H9 (cell line): ENCODE measurements around the gene TACR2. TPM values are rescaled to one million over a fixed set of nuclear protein-coding genes. Genes with fewer than 3 reads are reported as not detected.

Experiments
- DNase-seq: peaks from one replicate; pipeline ENCODE4 v3.0.0-alpha.2; 2017
- H2AFZ ChIP-seq: one replicate; pipeline ENCODE4 v1.6.1; 2013; ENCODE audit warnings: mild to moderate bottlenecking, low read length, control low read depth, moderate library complexity
- H2AK5ac ChIP-seq: 2 replicates; pipeline ENCODE4 v1.6.1; 2013; ENCODE audit warnings: low read length, control low read depth, mixed read lengths; ENCODE audit not compliant: insufficient read length
- H2BK120ac ChIP-seq: one replicate; pipeline ENCODE4 v1.6.1; 2013; ENCODE audit warnings: low read depth, mild to moderate bottlenecking, low read length, control low read depth, inconsistent platforms; ENCODE audit not compliant: poor library complexity, severe bottlenecking
- H2BK12ac ChIP-seq: 2 replicates; pipeline ENCODE4 v1.6.1; 2013; ENCODE audit warnings: low read length, control low read depth, mixed read lengths, low read depth; ENCODE audit not compliant: insufficient read length
- H2BK15ac ChIP-seq: 2 replicates; pipeline ENCODE4 v1.6.1; 2013; ENCODE audit warnings: low read depth, low read length, control low read depth
- H2BK20ac ChIP-seq: one replicate; pipeline ENCODE4 v1.6.1; 2013; ENCODE audit warnings: low read depth, mild to moderate bottlenecking, low read length, control low read depth, inconsistent platforms; ENCODE audit not compliant: poor library complexity, severe bottlenecking
- H2BK5ac ChIP-seq: 2 replicates; pipeline ENCODE4 v1.6.1; 2013; ENCODE audit warnings: low read length, control low read depth, mixed read lengths; ENCODE audit not compliant: insufficient read length
- H3K14ac ChIP-seq: 2 replicates; pipeline ENCODE4 v1.6.1; 2013; ENCODE audit warnings: low read length, control low read depth; ENCODE audit not compliant: insufficient read depth
- H3K18ac ChIP-seq: 2 replicates; pipeline ENCODE4 v1.6.1; 2013; ENCODE audit warnings: low read depth, mild to moderate bottlenecking, mixed read lengths, low read length, control low read depth; ENCODE audit not compliant: insufficient read length
- H3K23ac ChIP-seq: 2 replicates; pipeline ENCODE4 v1.6.1; 2013; ENCODE audit warnings: low read length, control low read depth, mixed read lengths, low read depth; ENCODE audit not compliant: insufficient read length
- H3K23me2 ChIP-seq: 2 replicates; pipeline ENCODE4 v1.6.1; 2013; ENCODE audit warnings: low read depth, mild to moderate bottlenecking, mixed read lengths, low read length, control low read depth; ENCODE audit not compliant: insufficient read length, poor library complexity, severe bottlenecking
- H3K27ac ChIP-seq: 2 replicates; pipeline ENCODE4 v1.5.1; 2013; ENCODE audit warnings: low read length, control low read depth, mixed read lengths, low read depth; ENCODE audit not compliant: insufficient read length
- H3K27me3 ChIP-seq: 2 replicates; pipeline ENCODE4 v1.6.1; 2013; ENCODE audit warnings: low read length, control low read depth, inconsistent platforms; ENCODE audit not compliant: insufficient read depth
- H3K4ac ChIP-seq: 2 replicates; pipeline ENCODE4 v1.6.1; 2013; ENCODE audit warnings: low read depth, mild to moderate bottlenecking, control low read depth, inconsistent platforms, low read length, moderate library complexity
- H3K4me1 ChIP-seq: 2 replicates; pipeline ENCODE4 v1.6.1; 2013; ENCODE audit warnings: low read length, control low read depth, inconsistent platforms; ENCODE audit not compliant: insufficient read depth
- H3K4me2 ChIP-seq: 2 replicates; pipeline ENCODE4 v1.6.1; 2013; ENCODE audit warnings: low read length, control low read depth, mixed read lengths; ENCODE audit not compliant: insufficient read length, insufficient read depth
- H3K56ac ChIP-seq: 2 replicates; pipeline ENCODE4 v1.6.1; 2013; ENCODE audit warnings: low read depth, mild to moderate bottlenecking, mixed read lengths, low read length, control low read depth; ENCODE audit not compliant: insufficient read length
- H3K79me1 ChIP-seq: 2 replicates; pipeline ENCODE4 v1.6.1; 2013; ENCODE audit warnings: low read depth, mild to moderate bottlenecking, moderate library complexity, low read length, control low read depth, inconsistent platforms; ENCODE audit not compliant: insufficient read depth, poor library complexity, severe bottlenecking
- H3K79me2 ChIP-seq: 2 replicates; pipeline ENCODE4 v1.6.1; 2013; ENCODE audit warnings: low read length, control low read depth, inconsistent platforms; ENCODE audit not compliant: insufficient read depth
- H3K9ac ChIP-seq: 2 replicates; pipeline ENCODE4 v1.6.1; 2013; ENCODE audit warnings: low read length, control low read depth, mixed read lengths; ENCODE audit not compliant: insufficient read length; ENCODE audit errors: extremely low read depth
- H3K9me3 ChIP-seq: one replicate; pipeline ENCODE4 v1.6.1; 2013; ENCODE audit warnings: low read depth, low read length, inconsistent platforms; ENCODE audit not compliant: control insufficient read depth
- H3T11ph ChIP-seq: one replicate; pipeline ENCODE4 v1.6.1; 2013; ENCODE audit warnings: mild to moderate bottlenecking, low read length, control low read depth, inconsistent platforms
- H4K20me1 ChIP-seq: one replicate; pipeline ENCODE4 v1.6.1; 2013; ENCODE audit not compliant: control insufficient read depth, insufficient read length, insufficient read depth
- H4K5ac ChIP-seq: 2 replicates; pipeline ENCODE4 v1.6.1; 2013; ENCODE audit warnings: low read depth, mild to moderate bottlenecking, mixed read lengths, low read length, control low read depth; ENCODE audit not compliant: insufficient read length
- H4K8ac ChIP-seq: replicated peaks from 2 replicates; pipeline ENCODE4 v1.6.1; 2013; ENCODE audit warnings: low read length, control low read depth, mixed read lengths, low read depth; ENCODE audit not compliant: insufficient read length
- H4K91ac ChIP-seq: 2 replicates; pipeline ENCODE4 v1.6.1; 2013; ENCODE audit warnings: low read depth, mild to moderate bottlenecking, moderate library complexity, mixed read lengths, low read length, control low read depth; ENCODE audit not compliant: insufficient read length
- H3K27ac Mint-ChIP-seq, 3 experiments: 2 replicates in 2 of 3; 3 replicates in 1 of 3; pipeline ENCODE4 v1.8.0; 2020 to 2021; ENCODE audit warnings: mixed read lengths in 3 of 3, mild to moderate bottlenecking in 1 of 3, moderate library complexity in 1 of 3
- H3K27me3 Mint-ChIP-seq: 2 replicates; pipeline ENCODE4 v1.8.0; 2021; ENCODE audit warnings: low read depth, mild to moderate bottlenecking, moderate library complexity, mixed read lengths
- H3K36me3 Mint-ChIP-seq, 3 experiments: 2 replicates in 2 of 3; 3 replicates in 1 of 3; pipeline ENCODE4 v1.8.0; 2020 to 2021; ENCODE audit warnings: low read depth in 3 of 3, mixed read lengths in 3 of 3; ENCODE audit not compliant: insufficient read depth in 1 of 3
- H3K4me1 Mint-ChIP-seq, 2 experiments: 2 replicates each; pipeline ENCODE4 v1.8.0; 2020; ENCODE audit warnings: mixed read lengths in 2 of 2
- H3K4me3 Mint-ChIP-seq, 2 experiments: 2 replicates in 1 of 2; 3 replicates in 1 of 2; pipeline ENCODE4 v1.8.0; 2020 to 2021; ENCODE audit warnings: mild to moderate bottlenecking in 2 of 2, mixed read lengths in 2 of 2, moderate library complexity in 1 of 2
- H3K9me3 Mint-ChIP-seq, 2 experiments: 2 replicates in 1 of 2; 3 replicates in 1 of 2; pipeline ENCODE4 v1.8.0; 2020; ENCODE audit warnings: mild to moderate bottlenecking in 2 of 2, mixed read lengths in 2 of 2, moderate library complexity in 1 of 2
- CTCF ChIP-seq: fragments of 200-600 bp; sonication (generic); conservative IDR thresholded peaks from 3 replicates; pipeline ENCODE4 v1.8.0; 2021; ENCODE audit warnings: antibody characterized with exemption, mild to moderate bottlenecking
- WGBS: extraction: QIAGEN DNeasy Blood & Tissue Kit; methylation state at CpG from one replicate; pipeline ENCODE4 v1.1.7; 2013; ENCODE audit warnings: missing lambda C conversion rate, low lambda C conversion rate, mixed read lengths; ENCODE audit not compliant: insufficient read length; ENCODE audit errors: extremely low coverage; 5-methylcytosine and 5-hydroxymethylcytosine counted together
- total RNA-seq: library from RNA; stranded (reverse); gene quantifications from 2 replicates; pipeline ENCODE4 v1.2.1, GENCODE V29; 2021

The TACR2 gene
- total RNA-seq, 1 experiment from 2014 or later, result not detected

GRCh38 chr10:69412232-69412790 lies 4.4 kb downstream of the TACR2 start:
- H3K9me3 ChIP-seq, result no peaks in the 10 kb centered on the region
- no peak for TF ChIP-seq CTCF
- no peak overlapping the region for H4K8ac ChIP-seq
- Mint-ChIP-seq H3K27me3 (peaks cover 18% of the 10 kb centered on the region), H3K27ac (no peak overlapping the region), H3K9me3 (no peaks in the 10 kb centered on the region), H3K36me3 (no peaks in the 10 kb centered on the region; a peak in 1 of 7 replicates), H3K4me3 (no peak overlapping the region), H3K4me1 (peaks cover 10 to 12% of the 10 kb centered on the region in 2 experiments)
- H2BK15ac ChIP-seq, result no peak overlapping the region
- no peak overlapping the region for H3T11ph ChIP-seq
- no peak overlapping the region for H3K23ac ChIP-seq
- no CpG with 5 or more reads among the region's 3 CpGs for WGBS
- no peaks in the 10 kb centered on the region for H3K23me2 ChIP-seq
- H3K27me3 ChIP-seq, result no peaks in the 10 kb centered on the region; the same call in 1 of the 2 replicates
- H3K14ac ChIP-seq, result no peak overlapping the region
- H2BK120ac ChIP-seq, result no peak overlapping the region
- no peak overlapping the region for H4K5ac ChIP-seq
- no peak overlapping the region for H3K4me2 ChIP-seq
- no peak overlapping the region for H3K18ac ChIP-seq
- H3K79me1 ChIP-seq, result no peaks in the 10 kb centered on the region
- no peak overlapping the region for H3K27ac ChIP-seq
- no peak overlapping the region for H2BK20ac ChIP-seq
- DNase-seq, result no peak
- no peak overlapping the region for H3K56ac ChIP-seq
- H2BK12ac ChIP-seq, result no peak overlapping the region
- H4K91ac ChIP-seq, result peak overlapping the region; percentile 31
- H4K20me1 ChIP-seq, result no peaks in the 10 kb centered on the region
- no peak overlapping the region for H2BK5ac ChIP-seq
- no peak overlapping the region for H3K9ac ChIP-seq
- H3K4me1 ChIP-seq, result no peaks in the 10 kb centered on the region; the same call in 1 of the 2 replicates
- H2AK5ac ChIP-seq, result no peak overlapping the region
- H2AFZ ChIP-seq, result no peak overlapping the region
- no peak overlapping the region for H3K4ac ChIP-seq
- no peaks in the 10 kb centered on the region for H3K79me2 ChIP-seq
